ENCODE results near the gene CPEB2. TPM values are rescaled to one million over a fixed set of nuclear protein-coding genes. Genes with fewer than 3 reads are reported as not detected.
A peak's percentile ranks its signal among the peaks of the same experiment; 100 is the strongest.

The CPEB2 gene
- total RNA-seq, 1 donor from 2014 or later, result 30.4 TPM

DNA sequence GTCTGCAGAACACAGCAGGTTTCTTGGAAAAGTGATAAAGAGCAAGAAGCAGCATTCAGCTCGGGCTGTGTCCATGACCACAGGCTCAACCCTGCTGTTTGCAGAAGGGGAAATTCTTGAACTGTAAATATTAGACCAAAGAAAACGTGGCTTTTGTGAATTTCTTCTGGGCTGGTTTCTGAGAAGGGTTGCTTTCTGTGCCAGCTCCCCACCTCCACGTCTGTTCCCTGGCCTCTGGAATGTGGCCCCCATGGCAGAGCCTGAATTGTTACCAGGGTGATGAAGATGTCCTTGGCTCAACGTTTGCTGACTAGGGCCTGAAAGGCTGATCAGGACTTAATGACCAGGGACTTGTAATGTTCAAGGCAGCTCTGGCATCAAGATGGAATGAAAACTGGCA is 116.0 kb downstream of the CPEB2 start:
- Histone ChIP-seq H3K36me3 (no peaks in the 10 kb centered on the region), H3K4me1 (no peaks in the 10 kb centered on the region), H3K4me3 (no peak overlapping the region), H3K27me3 (no peaks in the 10 kb centered on the region), H3K27ac (peak overlapping the region in 1 of 2 donors; percentile 3), H3K9me3 (no peaks in the 10 kb centered on the region)
- no peak for TF ChIP-seq CTCF (IDR thresholded peaks at IDR 0.05)
- intact Hi-C loops (cut with DNase I), result no loop called here
- no peak for DNase-seq (ENCODE audit: low spot score in 2 of 2)
